ENCODE results near the gene WDR76. TPM values are rescaled to one million over a fixed set of nuclear protein-coding genes. Genes with fewer than 3 reads are reported as not detected.
"Not testable (repeated sequence)": the region's sequence is repeated elsewhere in the genome, so short reads cannot be mapped to it uniquely, and the experiment has no call there.

The WDR76 gene
- polyA plus RNA-seq (ENCODE audit: insufficient read length in 4 of 4) = 10 to 100 TPM; 13.6 to 17.0 (median 15.1) TPM

- peak in 2 of 4 donors; percentile 62 to 65 for DNase-seq (ENCODE audit: low read depth in 4 of 4, low spot score in 3 of 4)
Measured at GRCh38 chr15:43826508-43827341, at the start of gene WDR76. Gene WDR76, plus strand, starts transcription at chr15:43827002. Its CDS starts 31 bp downstream, at chr15:43827033.

- no peak for DNase-seq (ENCODE audit: low read depth in 4 of 4, low spot score in 3 of 4)
Measured at GRCh38 chr15:43777267-43777914, 49.4 kb upstream of the WDR76 start.

GRCh38 chr15:43779016-43779415, 47.8 kb upstream of the WDR76 start:
- DNase-seq (ENCODE audit: low read depth in 4 of 4, low spot score in 3 of 4) = no peak

- DNase-seq (ENCODE audit: low read depth in 4 of 4, low spot score in 3 of 4) = no peak
Measured at GRCh38 chr15:43789409-43789808, 37.4 kb upstream of the WDR76 start.

- DNase-seq (ENCODE audit: low read depth in 4 of 4, low spot score in 3 of 4) = peak; percentile 98 to 99 (median 98)
Measured at GRCh38 chr15:43791993-43792760, 34.6 kb upstream of the WDR76 start, which contains the start of gene SERF2. Gene SERF2, plus strand, starts transcription at chr15:43792320. Its CDS starts 57 bp downstream, at chr15:43792377.

- no peak for DNase-seq (ENCODE audit: low read depth in 4 of 4, low spot score in 3 of 4)
Measured at GRCh38 chr15:43792761-43793476, 33.9 kb upstream of the WDR76 start.

- no peak for DNase-seq (ENCODE audit: low read depth in 4 of 4, low spot score in 3 of 4)
Measured at GRCh38 chr15:43793647-43794046, 33.2 kb upstream of the WDR76 start.

- no peak for DNase-seq (ENCODE audit: low read depth in 4 of 4, low spot score in 3 of 4)
Measured at GRCh38 chr15:43794269-43795037, 32.3 kb upstream of the WDR76 start.

GRCh38 chr15:43795197-43795596, 31.6 kb upstream of the WDR76 start:
- DNase-seq (ENCODE audit: low read depth in 4 of 4, low spot score in 3 of 4) = no peak

- DNase-seq (ENCODE audit: low read depth in 4 of 4, low spot score in 3 of 4) = no peak
Measured at GRCh38 chr15:43795997-43796396, 30.8 kb upstream of the WDR76 start.

- DNase-seq (ENCODE audit: low read depth in 4 of 4, low spot score in 3 of 4) = no peak
Measured at GRCh38 chr15:43796566-43796965, 30.2 kb upstream of the WDR76 start.

GRCh38 chr15:43799209-43799944, 27.4 kb upstream of the WDR76 start:
- no peak for DNase-seq (ENCODE audit: low read depth in 4 of 4, low spot score in 3 of 4)

- no peak for DNase-seq (ENCODE audit: low read depth in 4 of 4, low spot score in 3 of 4)
Measured at GRCh38 chr15:43799945-43800285, 26.9 kb upstream of the WDR76 start, which contains the start of gene SERINC4. Gene SERINC4, minus strand, starts transcription at chr15:43800220. Its CDS starts 234 bp downstream, at chr15:43799986.

GRCh38 chr15:43800286-43801141, 26.3 kb upstream of the WDR76 start, which contains the start of gene HYPK:
Gene HYPK, plus strand, starts transcription at chr15:43800599. Its CDS starts 24 bp downstream, at chr15:43800623.
- peak in 3 of 4 donors; percentile 76 to 82 (median 77) for DNase-seq (ENCODE audit: low read depth in 4 of 4, low spot score in 3 of 4)

GRCh38 chr15:43802676-43803075, 24.1 kb upstream of the WDR76 start:
- not testable (repeated sequence) for DNase-seq (ENCODE audit: low read depth in 4 of 4, low spot score in 3 of 4)

GRCh38 chr15:43808435-43808950, 18.3 kb upstream of the WDR76 start:
- DNase-seq (ENCODE audit: low read depth in 4 of 4, low spot score in 3 of 4) = no peak

- DNase-seq (ENCODE audit: low read depth in 4 of 4, low spot score in 3 of 4) = no peak
Measured at GRCh38 chr15:43808960-43809678, 17.7 kb upstream of the WDR76 start.
